Naive thymus-derived CD4-positive, alpha-beta T cell (primary cell): Measurements from ENCODE around the gene SLC6A19. TPM values are rescaled to one million over a fixed set of nuclear protein-coding genes. Genes with fewer than 3 reads are reported as not detected.

Experiments
- ATAC-seq: fragments of 150-1000 bp; cut with Tn5 transposase; 2 replicates; pipeline ENCODE4 v1.10.0; 2021; ENCODE audit warnings: mild to moderate bottlenecking, moderate library complexity
- CTCF ChIA-PET: fragments of 350-600 bp; sonication (Branson Sonifier 250); formaldehyde crosslinking; loops from one replicate; lab custom pipeline; 2021; ENCODE audit warnings: antibody characterized with exemption; lab: Charles Lee
- POLR2A ChIA-PET: fragments of 350-600 bp; sonication (Branson Sonifier 250); formaldehyde crosslinking; loops from one replicate; lab custom pipeline; 2021; ENCODE audit warnings: antibody characterized with exemption, inconsistent platforms; lab: Charles Lee
- DNase-seq, 9 donors: peaks; one replicate each; pipeline versions ENCODE4 v3.0.0 to v3.0.0-alpha.2; 2020 to 2022; ENCODE audit warnings: mixed read lengths in 1 of 9
- H3K27ac ChIP-seq: one replicate; pipeline ENCODE4 v1.7.0; 2013; ENCODE audit warnings: mild to moderate bottlenecking, low read depth, low read length, moderate library complexity
- H3K27me3 ChIP-seq, 2 donors: one replicate each; pipeline ENCODE4 v1.7.0; 2013; ENCODE audit warnings: low read length in 2 of 2, mild to moderate bottlenecking in 2 of 2, moderate library complexity in 2 of 2; ENCODE audit not compliant: control insufficient read depth in 2 of 2, insufficient read depth in 2 of 2
- H3K36me3 ChIP-seq, 3 experiments: 1 replicate in 2 of 3; 2 replicates in 1 of 3; pipeline ENCODE4 v1.7.0; 2013; ENCODE audit warnings: low read length in 3 of 3, mild to moderate bottlenecking in 3 of 3, moderate library complexity in 1 of 3; ENCODE audit not compliant: insufficient read depth in 3 of 3, control insufficient read depth in 2 of 3
- H3K4me1 ChIP-seq, 2 donors: one replicate each; pipeline ENCODE4 v1.7.0; 2013; ENCODE audit warnings: low read length in 2 of 2, mild to moderate bottlenecking in 2 of 2, moderate library complexity in 1 of 2; ENCODE audit not compliant: control insufficient read depth in 2 of 2, insufficient read depth in 2 of 2
- H3K4me3 ChIP-seq: 2 replicates; pipeline ENCODE4 v1.7.0; 2013; ENCODE audit warnings: mild to moderate bottlenecking, low read length
- H3K9me3 ChIP-seq, 3 experiments: 1 replicate in 2 of 3; 2 replicates in 1 of 3; pipeline ENCODE4 v1.7.0; 2013; ENCODE audit warnings: low read length in 3 of 3; ENCODE audit not compliant: control insufficient read depth in 2 of 3
- H3K27ac Mint-ChIP-seq, 9 donors: one replicate each; pipeline ENCODE4 v1.8.0; 2020 to 2022; ENCODE audit warnings: mixed read lengths in 9 of 9, mild to moderate bottlenecking in 8 of 9, moderate library complexity in 5 of 9, inconsistent platforms in 2 of 9
- H3K27me3 Mint-ChIP-seq, 5 donors: one replicate each; pipeline ENCODE4 v1.8.0; 2021 to 2022; ENCODE audit warnings: mixed read lengths in 5 of 5, mild to moderate bottlenecking in 1 of 5
- H3K36me3 Mint-ChIP-seq, 5 donors: one replicate each; pipeline ENCODE4 v1.8.0; 2020 to 2022; ENCODE audit warnings: mixed read lengths in 5 of 5, mild to moderate bottlenecking in 3 of 5, inconsistent platforms in 1 of 5
- H3K4me1 Mint-ChIP-seq, 7 donors: one replicate each; pipeline ENCODE4 v1.8.0; 2020 to 2022; ENCODE audit warnings: mixed read lengths in 7 of 7, mild to moderate bottlenecking in 3 of 7, inconsistent platforms in 1 of 7
- H3K4me3 Mint-ChIP-seq, 10 donors: one replicate each; pipeline ENCODE4 v1.8.0; 2020 to 2022; ENCODE audit warnings: mild to moderate bottlenecking in 10 of 10, mixed read lengths in 10 of 10, moderate library complexity in 6 of 10, inconsistent platforms in 2 of 10
- H3K9me3 Mint-ChIP-seq, 11 donors: one replicate each; pipeline ENCODE4 v1.8.0; 2020 to 2022; ENCODE audit warnings: mixed read lengths in 11 of 11, mild to moderate bottlenecking in 4 of 11, inconsistent platforms in 1 of 11, moderate library complexity in 1 of 11
- intact Hi-C, 2 donors: fragments of 100-400 bp; cut with micrococcal nuclease; formaldehyde crosslinking; loops; one replicate each; pipeline ENCODE4 v1.15.1; 2023
- polyA plus RNA-seq, 2 donors: library from polyadenylated mRNA; unstranded; fragments of 300-500 nt; fragmentation: Illumina TruSeq; gene quantifications; one replicate each; pipeline ENCODE4 v1.2.3, GENCODE V29; 2021
- total RNA-seq, 6 experiments: library from RNA in 5 of 6; stranded (reverse) in 5 of 6; gene quantifications; 1 replicate in 5 of 6; 2 replicates in 1 of 6; pipeline ENCODE4 v1.2.3 and lab custom pipeline; 2021 to 2026

The SLC6A19 gene
- total and polyA plus RNA-seq, 7 experiments from 2014 or later, result not detected

- DNase-seq, result no peak
- Histone ChIP-seq H3K36me3 (no peaks in the 10 kb centered on the region), H3K4me1 (no peaks in the 10 kb centered on the region), H3K4me3 (no peak overlapping the region), H3K27ac (no peak overlapping the region), H3K27me3 (no peaks in the 10 kb centered on the region), H3K9me3 (no peaks in the 10 kb centered on the region)
- Mint-ChIP-seq H3K27ac (no peak overlapping the region), H3K4me3 (no peak overlapping the region), H3K9me3 (no peaks in the 10 kb centered on the region), H3K36me3 (no peaks in the 10 kb centered on the region), H3K27me3 (peaks cover 2 to 28% (median 16%) of the 10 kb centered on the region in 5 donors), H3K4me1 (peaks cover 6 to 10% (median 7%) of the 10 kb centered on the region in 7 donors)
- POLR2A ChIA-PET, result no interaction called here
- ATAC-seq, result no peak
- intact Hi-C loops, result loop anchor here in 1 of 2 donors (10.0 kb wide), 1 partner anchor 220 kb away; no protein-coding TSS in a partner anchor
- CTCF ChIA-PET, result interaction anchor here (1.5 kb wide), 1 partner anchor 480 kb away, joined by 6 read pairs; no protein-coding TSS in a partner anchor
Measured at GRCh38 chr5:1164696-1165630, 36.4 kb upstream of the SLC6A19 start.

- Histone ChIP-seq H3K4me3 (no peak overlapping the region), H3K36me3 (no peaks in the 10 kb centered on the region), H3K9me3 (no peaks in the 10 kb centered on the region), H3K27me3 (no peaks in the 10 kb centered on the region), H3K27ac (no peak overlapping the region), H3K4me1 (no peaks in the 10 kb centered on the region)
- intact Hi-C loops, result loop anchor here in 1 of 2 donors (10.0 kb wide), 1 partner anchor 219 kb away; no protein-coding TSS in a partner anchor
- Mint-ChIP-seq H3K4me3 (no peak overlapping the region), H3K36me3 (no peaks in the 10 kb centered on the region), H3K27ac (no peak overlapping the region), H3K27me3 (peaks cover 2 to 22% (median 11%) of the 10 kb centered on the region in 5 donors), H3K9me3 (no peaks in the 10 kb centered on the region), H3K4me1 (peaks cover 6 to 10% (median 7%) of the 10 kb centered on the region in 7 donors)
- ChIA-PET CTCF (interaction anchor here (1.5 kb wide), 1 partner anchor 479 kb away, joined by 6 read pairs; no protein-coding TSS in a partner anchor), POLR2A (no interaction called here)
- ATAC-seq (no peak), DNase-seq (no peak)
Measured at GRCh38 chr5:1165864-1166263, 35.5 kb upstream of the SLC6A19 start.

- Histone ChIP-seq H3K27me3 (no peaks in the 10 kb centered on the region), H3K27ac (no peak overlapping the region), H3K4me3 (no peak overlapping the region), H3K9me3 (no peaks in the 10 kb centered on the region), H3K36me3 (no peaks in the 10 kb centered on the region), H3K4me1 (no peaks in the 10 kb centered on the region)
- ChIA-PET CTCF (no interaction called here), POLR2A (no interaction called here)
- Mint-ChIP-seq H3K27me3 (peaks cover 2 to 22% (median 11%) of the 10 kb centered on the region in 5 donors), H3K4me1 (peaks cover 6 to 11% (median 10%) of the 10 kb centered on the region in 7 donors), H3K27ac (no peak overlapping the region), H3K9me3 (no peaks in the 10 kb centered on the region), H3K4me3 (no peak overlapping the region), H3K36me3 (no peaks in the 10 kb centered on the region)
- DNase-seq (no peak), ATAC-seq (no peak)
- intact Hi-C loops, result loop anchor here in 1 of 2 donors (10.0 kb wide), 1 partner anchor 218 kb away; no protein-coding TSS in a partner anchor
Measured at GRCh38 chr5:1166370-1166769, 35.0 kb upstream of the SLC6A19 start.

GRCh38 chr5:1167361-1167727 is 34.1 kb upstream of the SLC6A19 start:
- CTCF ChIA-PET, result interaction anchor here (0.6 to 4.1 kb wide), 5 partner anchors 21 to 476 kb away, joined by 3 to 31 read pairs (median 3); no protein-coding TSS in a partner anchor
- no peak overlapping the region for H3K27ac Mint-ChIP-seq
- H3K4me3 Mint-ChIP-seq, result peak overlapping the region in 4 of 10 donors; percentile 8 to 84 (median 68)
- intact Hi-C loops, result loop anchor here in 1 of 2 donors (10.0 kb wide), 1 partner anchor 217 kb away; no protein-coding TSS in a partner anchor
- Histone ChIP-seq H3K27ac (no peak overlapping the region), H3K27me3 (no peaks in the 10 kb centered on the region), H3K9me3 (no peaks in the 10 kb centered on the region), H3K36me3 (no peaks in the 10 kb centered on the region), H3K4me3 (no peak overlapping the region), H3K4me1 (no peaks in the 10 kb centered on the region)
- no peak for ATAC-seq
- no peak for DNase-seq
- H3K9me3 Mint-ChIP-seq, result no peaks in the 10 kb centered on the region
- H3K4me1 Mint-ChIP-seq, result peaks cover 6 to 15% (median 10%) of the 10 kb centered on the region in 7 donors
- H3K36me3 Mint-ChIP-seq, result no peaks in the 10 kb centered on the region
- POLR2A ChIA-PET, result interaction anchor here (2.4 kb wide), 1 partner anchor 219 kb away, joined by 7 read pairs; no protein-coding TSS in a partner anchor
- H3K27me3 Mint-ChIP-seq, result peaks cover 2 to 22% (median 11%) of the 10 kb centered on the region in 5 donors

GRCh38 chr5:1167728-1168709 is 33.4 kb upstream of the SLC6A19 start:
- Histone ChIP-seq H3K4me1 (no peaks in the 10 kb centered on the region), H3K27me3 (no peaks in the 10 kb centered on the region), H3K27ac (no peak overlapping the region), H3K4me3 (no peak overlapping the region), H3K9me3 (no peaks in the 10 kb centered on the region), H3K36me3 (no peaks in the 10 kb centered on the region)
- no peak overlapping the region for H3K27ac Mint-ChIP-seq
- peaks cover 2 to 22% (median 11%) of the 10 kb centered on the region in 5 donors for H3K27me3 Mint-ChIP-seq
- DNase-seq (peak; percentile 51 to 79 (median 71)), ATAC-seq (peak; percentile 81)
- ChIA-PET CTCF (interaction anchor here (0.6 to 4.1 kb wide), 9 partner anchors 21 to 476 kb away, joined by 3 to 31 read pairs (median 3); no protein-coding TSS in a partner anchor), POLR2A (interaction anchor here (2.4 kb wide), 1 partner anchor 218 kb away, joined by 7 read pairs; no protein-coding TSS in a partner anchor)
- H3K4me3 Mint-ChIP-seq, result peak overlapping the region; percentile 58 to 85 (median 79)
- intact Hi-C loops, result loop anchor here (1.0 to 10.0 kb wide), 9 partner anchors 177 to 485 kb away; partner anchors contain the start of gene CLPTM1L (in 1 of the 2)
- H3K9me3 Mint-ChIP-seq, result no peaks in the 10 kb centered on the region
- no peaks in the 10 kb centered on the region for H3K36me3 Mint-ChIP-seq
- H3K4me1 Mint-ChIP-seq, result peaks cover 6 to 18% (median 12%) of the 10 kb centered on the region in 7 donors
